DMS79 (cell line): ENCODE data around the gene LRRC27.

ENCODE experiments used
- DNase-seq: peaks from one replicate; lab custom pipeline; 2025; lab: John Stamatoyannopoulos, UW

The LRRC27 gene

GRCh38 chr10:132357286-132358058 lies 25.5 kb downstream of the LRRC27 start:
- DNase-seq, result no peak

GRCh38 chr10:132359305-132360040 lies 27.5 kb downstream of the LRRC27 start:
- peak; percentile 58 for DNase-seq

GRCh38 chr10:132360766-132361447 lies 28.9 kb downstream of the LRRC27 start:
- DNase-seq, result no peak

- no peak for DNase-seq
Observed at GRCh38 chr10:132361581-132362101, 29.6 kb downstream of the LRRC27 start.

- no peak for DNase-seq
Observed at GRCh38 chr10:132362151-132362611, 30.2 kb downstream of the LRRC27 start.

DNA sequence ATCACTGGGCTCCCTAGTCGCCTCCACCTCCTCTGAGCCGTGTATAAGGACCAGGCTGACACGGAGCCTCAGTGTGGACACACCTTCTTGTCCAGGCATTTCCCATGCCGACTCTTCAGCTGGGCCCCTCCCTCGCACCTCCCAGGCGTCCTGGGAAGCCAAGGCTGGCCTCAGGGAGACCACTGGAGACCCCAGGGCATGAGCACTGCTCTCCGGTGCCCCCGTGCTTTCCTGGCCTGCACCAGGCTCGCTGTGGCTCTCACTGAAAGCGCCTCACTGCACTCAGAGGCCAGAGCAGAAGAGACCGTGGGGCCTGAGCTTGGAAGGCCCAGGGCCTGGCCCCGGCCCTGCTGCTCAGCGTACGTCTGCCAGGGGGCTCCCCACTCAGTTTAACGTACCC lies 31.4 kb downstream of the LRRC27 start:
- DNase-seq, result no peak

- no peak for DNase-seq
Observed at GRCh38 chr10:132363921-132364593, 32.1 kb downstream of the LRRC27 start.

DNA sequence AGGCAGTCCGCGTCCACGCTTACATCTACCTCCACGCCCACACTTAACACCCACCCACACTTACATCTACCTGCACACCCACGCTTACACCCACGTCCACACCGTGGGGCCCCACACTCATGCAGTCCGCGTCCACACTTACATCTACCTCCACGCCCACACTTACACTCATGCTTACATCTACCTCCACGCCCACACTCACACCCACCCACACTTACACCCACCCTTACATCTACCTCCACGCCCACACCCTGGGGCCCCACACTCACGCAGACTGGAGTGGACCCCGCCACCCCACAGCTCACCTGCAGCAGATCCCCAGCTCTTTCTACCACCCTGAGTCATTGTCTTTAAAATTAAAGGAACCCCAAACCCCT lies 32.6 kb downstream of the LRRC27 start:
- no peak for DNase-seq

GRCh38 chr10:132365102-132365501 lies 33.1 kb downstream of the LRRC27 start:
- DNase-seq, result no peak

DNA sequence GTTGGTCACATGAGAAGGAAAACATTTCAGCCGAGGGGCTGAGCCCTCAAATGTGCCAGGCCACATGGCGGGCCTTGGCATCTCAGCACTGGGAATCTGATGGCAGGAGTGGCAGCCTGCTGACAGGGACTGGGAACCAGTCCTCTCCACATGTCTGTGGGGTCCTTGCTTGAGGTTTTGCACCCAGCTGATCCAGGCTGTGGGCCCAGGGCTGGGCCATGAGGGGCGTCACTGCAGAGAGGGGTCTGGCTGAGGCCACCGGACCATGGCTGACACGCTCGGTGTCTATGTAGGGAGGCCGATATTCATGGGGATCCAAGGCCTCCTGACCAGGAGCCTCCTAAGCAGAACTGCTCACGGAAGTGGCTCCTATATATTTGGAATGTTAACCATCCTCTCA lies 34.0 kb downstream of the LRRC27 start:
- no peak for DNase-seq

- no peak for DNase-seq
Observed at GRCh38 chr10:132366499-132366898, 34.5 kb downstream of the LRRC27 start.

DNA sequence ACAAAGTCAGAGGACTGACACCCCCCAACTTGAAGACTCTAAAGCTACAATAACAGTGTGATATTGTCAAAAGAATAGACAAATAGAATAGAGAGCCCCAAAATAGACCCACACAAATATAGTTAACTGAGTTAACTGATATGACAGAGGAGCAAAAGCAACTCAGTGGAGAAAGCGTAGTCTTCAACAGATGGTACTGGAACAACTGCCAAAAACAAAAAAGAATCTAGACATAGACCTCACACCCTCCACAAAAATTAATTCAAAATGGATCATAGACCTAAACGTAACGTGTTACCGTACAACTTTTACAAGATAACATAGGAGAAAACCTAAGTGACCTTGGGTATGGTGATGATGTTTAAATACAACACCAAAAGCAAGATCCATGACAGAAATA lies 36.4 kb downstream of the LRRC27 start:
- no peak for DNase-seq

GRCh38 chr10:132368881-132369635 lies 37.1 kb downstream of the LRRC27 start:
- DNase-seq, result no peak

- DNase-seq, result no peak
Observed at GRCh38 chr10:132369636-132370185, 37.7 kb downstream of the LRRC27 start.

GRCh38 chr10:132370426-132371340 lies 38.7 kb downstream of the LRRC27 start:
- no peak for DNase-seq

- DNase-seq, result no peak
Observed at GRCh38 chr10:132371641-132372081, 39.7 kb downstream of the LRRC27 start.

GRCh38 chr10:132372516-132373095 lies 40.6 kb downstream of the LRRC27 start:
- no peak for DNase-seq

DNA sequence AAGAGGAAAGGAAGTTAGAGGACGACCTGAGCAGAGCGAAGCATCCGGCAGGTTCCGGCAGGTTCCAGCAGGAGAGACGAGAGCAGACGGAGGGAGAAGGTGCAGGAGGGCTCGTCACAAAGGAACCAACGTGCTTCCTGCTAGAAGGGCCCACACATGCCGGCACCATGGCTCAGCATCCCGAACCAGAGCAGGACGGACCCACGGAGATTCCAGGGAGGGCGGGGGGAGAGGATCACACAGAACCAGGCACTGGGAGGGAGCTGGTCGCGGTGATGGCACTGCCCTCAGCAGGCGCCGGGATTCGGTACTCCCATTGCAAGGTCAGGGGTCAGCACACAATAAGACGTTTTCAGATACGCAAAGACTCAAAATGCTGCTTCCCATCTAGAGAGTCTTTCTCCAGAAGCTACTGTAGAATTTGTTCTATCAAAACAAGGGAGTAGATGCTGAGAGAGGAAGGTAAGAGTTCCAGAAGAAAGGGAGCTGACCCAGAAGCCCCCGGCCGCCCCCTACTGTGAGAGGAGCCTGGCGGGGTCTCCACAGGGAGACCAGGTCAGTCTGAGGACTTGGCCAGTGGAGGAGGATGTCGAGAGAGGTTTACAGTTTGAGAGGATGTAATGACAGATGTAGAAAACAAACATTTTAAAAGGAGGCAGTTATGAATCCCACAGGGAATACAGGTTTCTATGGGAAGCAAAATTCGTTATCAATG lies 41.4 kb downstream of the LRRC27 start:
- DNase-seq, result no peak

GRCh38 chr10:132374176-132374575 lies 42.2 kb downstream of the LRRC27 start:
- DNase-seq, result no peak
